HG03439 (cell line): ENCODE measurements around the gene HBA1.
"Not testable (repeated sequence)": the region's sequence is repeated elsewhere in the genome, so short reads cannot be mapped to it uniquely, and the experiment has no call there.

ENCODE experiments used
- ATAC-seq: cut with Tn5 transposase; IDR thresholded peaks from one replicate; pipeline ENCODE4 v1.9.1; 2021; ENCODE audit warnings: mild to moderate bottlenecking, moderate library complexity; ENCODE audit not compliant: unreplicated experiment

Gene HBA1

DNA sequence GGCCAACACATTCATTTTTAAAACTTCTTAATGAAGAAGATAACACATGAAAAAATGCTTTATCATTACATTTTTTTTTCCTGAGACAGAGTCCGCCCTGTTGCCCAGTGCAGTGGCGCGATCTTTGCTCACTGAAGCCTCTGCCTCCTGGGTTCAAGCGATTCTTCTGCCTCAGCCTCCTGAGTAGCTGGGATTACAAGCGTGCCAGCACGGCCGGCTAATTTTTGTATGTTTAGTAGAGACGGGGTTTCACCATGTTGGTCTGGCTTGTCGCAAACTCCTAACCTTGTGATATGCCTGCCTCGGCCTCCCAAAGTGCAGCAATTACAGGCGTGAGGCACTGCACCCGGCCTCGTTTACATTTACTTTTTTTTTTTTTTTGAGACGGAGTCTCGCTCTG lies 17.0 kb downstream of the HBA1 start:
- no peak for ATAC-seq

GRCh38 chr16:194516-194915 lies 18.0 kb downstream of the HBA1 start:
- ATAC-seq: no peak

DNA sequence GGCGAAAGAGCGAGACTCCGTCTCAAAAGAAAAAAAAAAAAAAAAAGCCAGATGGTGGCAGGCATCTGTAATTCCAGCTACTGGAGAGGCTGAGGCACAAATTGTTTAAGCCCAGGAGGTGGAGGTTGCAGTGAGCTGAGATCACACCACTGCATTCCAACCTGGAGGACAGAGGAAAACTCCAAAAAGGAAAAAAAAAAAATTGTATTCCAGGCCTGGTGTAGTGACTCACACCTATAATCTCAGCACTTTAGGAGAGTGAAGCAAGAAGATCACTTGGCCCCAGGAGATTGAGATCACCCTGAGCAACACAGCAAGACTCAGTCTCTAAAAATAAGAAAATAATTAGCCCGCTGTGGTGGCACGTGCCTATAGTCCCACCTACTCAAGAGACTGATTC lies 23.9 kb downstream of the HBA1 start:
- no peak for ATAC-seq

GRCh38 chr16:203246-203645 lies 26.8 kb downstream of the HBA1 start:
- no peak for ATAC-seq

GRCh38 chr16:204046-204445 lies 27.6 kb downstream of the HBA1 start:
- ATAC-seq: not testable (repeated sequence)

- not testable (repeated sequence) for ATAC-seq
Measured at GRCh38 chr16:209359-209758, 32.9 kb downstream of the HBA1 start.

DNA sequence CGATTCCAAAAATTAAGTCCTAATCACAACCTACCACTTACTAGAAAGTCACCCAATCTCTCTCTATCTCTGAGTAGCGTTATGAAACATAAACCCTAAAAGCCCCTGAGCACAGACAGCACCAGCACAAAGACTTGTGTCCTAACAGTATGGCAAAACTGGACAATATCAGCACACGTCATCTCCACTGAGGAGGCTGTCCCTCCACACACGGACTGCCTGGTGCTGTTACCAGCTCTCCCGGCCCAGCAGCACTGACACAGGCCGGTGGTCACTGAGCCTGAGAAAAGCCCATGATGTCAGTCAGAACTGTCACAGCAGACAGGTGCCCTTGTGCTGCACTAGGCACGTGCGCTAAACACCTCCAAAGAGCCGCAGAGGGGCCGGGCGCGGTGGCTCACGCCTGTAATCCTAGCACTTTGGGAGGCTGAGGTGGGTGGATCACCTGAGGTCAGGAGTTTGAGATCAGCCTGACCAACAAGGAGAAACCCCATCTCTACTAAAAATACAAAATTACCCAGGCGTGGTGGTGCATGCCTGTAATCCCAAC lies 35.2 kb downstream of the HBA1 start:
- ATAC-seq: not testable (repeated sequence)

DNA sequence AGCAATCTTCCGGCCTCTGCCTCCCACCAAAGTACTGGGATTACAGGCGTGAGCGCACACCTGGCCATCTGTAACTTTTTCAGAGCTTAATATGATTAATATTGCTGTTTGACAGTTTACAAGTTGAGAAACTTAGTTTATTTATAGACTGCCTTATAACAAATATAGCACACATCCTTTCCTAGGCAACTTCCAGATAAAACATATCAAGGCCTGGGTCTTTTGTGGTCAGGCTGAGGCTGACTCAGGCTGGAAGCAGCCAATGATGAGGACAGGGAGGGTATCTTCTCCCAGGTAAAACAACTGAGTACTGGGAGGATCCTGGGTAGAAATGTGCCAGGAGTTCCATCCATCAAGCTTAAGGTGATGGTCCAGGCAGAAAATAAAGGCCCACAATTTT lies 36.5 kb downstream of the HBA1 start:
- no peak for ATAC-seq

GRCh38 chr16:220021-220420 lies 43.5 kb downstream of the HBA1 start:
- ATAC-seq: no peak
